Measurements from ENCODE around the gene SPAG9. TPM values are rescaled to one million over a fixed set of nuclear protein-coding genes. Genes with fewer than 3 reads are reported as not detected.

SPAG9 gene
- total and polyA plus RNA-seq, 2 experiments from 2014 or later: 13.7 to 45.0 TPM

- TF ChIP-seq REST (IDR thresholded peaks at IDR 0.05; ENCODE audit: unreplicated experiment) (no peak), NANOG (IDR thresholded peaks at IDR 0.05; ENCODE audit: borderline replicate concordance) (no peak), ZNF331 (CRISPR knock-in tag; IDR thresholded peaks at IDR 0.05; ENCODE audit: low read depth) (no peak), JUNB (IDR thresholded peaks at IDR 0.05; ENCODE audit: unreplicated experiment) (no peak), CREB1 (CRISPR knock-in tag; IDR thresholded peaks at IDR 0.05; ENCODE audit: low read depth) (no peak), EZH2phosphoT487 (IDR thresholded peaks at IDR 0.05; ENCODE audit: unreplicated experiment) (no peak), EZH2 (IDR thresholded peaks at IDR 0.05; ENCODE audit: low read depth, unreplicated experiment) (no peak), STAT1 (IDR thresholded peaks at IDR 0.05; ENCODE audit: unreplicated experiment) (no peak)
These were observed 152.9 kb downstream of the SPAG9 start (continued) for GRCh38 chr17:50967795-50968194.

GRCh38 chr17:50966163-50966666, 154.5 kb downstream of the SPAG9 start:
- Mint-ChIP-seq H3K9me3 (no peaks in the 10 kb centered on the region), H3K36me3 (ENCODE audit: low read depth) (peaks cover 10% of the 10 kb centered on the region; the same call in 2 of the 3 replicates), H3K4me1 (no peaks in the 10 kb centered on the region), H3K27ac (no peak overlapping the region), H3K27me3 (ENCODE audit: insufficient read depth, low read depth, poor library complexity) (peaks cover 4% of the 10 kb centered on the region), H3K4me3 (no peak overlapping the region)
- Histone ChIP-seq H3K4me1 (ENCODE audit: insufficient read depth) (no peaks in the 10 kb centered on the region), H3K4me2 (no peak overlapping the region), H2AFZ (no peak overlapping the region), H3F3A (replicated peaks; ENCODE audit: low read depth) (no peaks in the 10 kb centered on the region), H3K9me2 (ENCODE audit: insufficient read depth) (no peaks in the 10 kb centered on the region), H4K20me1 (replicated peaks; ENCODE audit: insufficient read depth) (no peaks in the 10 kb centered on the region), H3K4me3 (no peak overlapping the region), H3K27me3 (ENCODE audit: insufficient read depth) (no peaks in the 10 kb centered on the region), H3K36me3 (ENCODE audit: insufficient read depth) (peaks cover 10% of the 10 kb centered on the region; the same call in 1 of the 2 replicates), H3K79me2 (replicated peaks; ENCODE audit: insufficient read depth) (no peaks in the 10 kb centered on the region), H3K27ac (ENCODE audit: low read depth) (no peak overlapping the region)
- ATAC-seq (no peak), DNase-seq (ENCODE audit: low spot score) (no peak)
- TF ChIP-seq ZNF114 (CRISPR knock-in tag; IDR thresholded peaks at IDR 0.05): no peak
- TF ChIP-seq CTCF (conservative IDR thresholded peaks at IDR 0.05; ENCODE audit: low read depth in 2 of 2): no peak
- TF ChIP-seq EZH2 (IDR thresholded peaks at IDR 0.05; ENCODE audit: low read depth, unreplicated experiment): no peak
- no peak for TF ChIP-seq JUNB (IDR thresholded peaks at IDR 0.05; ENCODE audit: unreplicated experiment)
- TF ChIP-seq STAT1 (IDR thresholded peaks at IDR 0.05; ENCODE audit: unreplicated experiment): no peak
- no peak for TF ChIP-seq ETS1 (IDR thresholded peaks at IDR 0.05)
- TF ChIP-seq REST (IDR thresholded peaks at IDR 0.05; ENCODE audit: unreplicated experiment): no peak
- no peak for TF ChIP-seq NANOG (IDR thresholded peaks at IDR 0.05; ENCODE audit: borderline replicate concordance)
- no peak for TF ChIP-seq POLR2AphosphoS5 (IDR thresholded peaks at IDR 0.05; ENCODE audit: low read depth)
